GM21529 (cell line): Measurements from ENCODE around the gene SMYD3.
"Not testable (repeated sequence)": the region's sequence is repeated elsewhere in the genome, so short reads cannot be mapped to it uniquely, and the experiment has no call there.

Source experiments
- ATAC-seq: cut with Tn5 transposase; IDR thresholded peaks from one replicate; pipeline ENCODE4 v1.9.1; 2021; ENCODE audit not compliant: unreplicated experiment

SMYD3 gene

GRCh38 chr1:245827301-245827700, 679.8 kb downstream of the SMYD3 start:
- no peak for ATAC-seq

GRCh38 chr1:245825128-245825901, 681.8 kb downstream of the SMYD3 start:
- ATAC-seq, result no peak

GRCh38 chr1:245823408-245824147, 683.5 kb downstream of the SMYD3 start:
- ATAC-seq, result no peak

GRCh38 chr1:245822996-245823395, 684.1 kb downstream of the SMYD3 start:
- ATAC-seq, result no peak

- ATAC-seq, result not testable (repeated sequence)
These were observed 688.7 kb downstream of the SMYD3 start for GRCh38 chr1:245818363-245818762.

- not testable (repeated sequence) for ATAC-seq
These were observed 690.6 kb downstream of the SMYD3 start for GRCh38 chr1:245816496-245816895.

GRCh38 chr1:245814651-245815050, 692.4 kb downstream of the SMYD3 start:
- no peak for ATAC-seq

- ATAC-seq, result no peak
These were observed 694.8 kb downstream of the SMYD3 start for GRCh38 chr1:245812278-245812677.

GRCh38 chr1:245810789-245811337, 696.2 kb downstream of the SMYD3 start:
- ATAC-seq, result no peak

- no peak for ATAC-seq
These were observed 696.8 kb downstream of the SMYD3 start for GRCh38 chr1:245810181-245810769.

GRCh38 chr1:245809361-245809760, 697.7 kb downstream of the SMYD3 start:
- no peak for ATAC-seq

- peak; percentile 29 for ATAC-seq
These were observed 698.9 kb downstream of the SMYD3 start for GRCh38 chr1:245807954-245808719.

- ATAC-seq, result peak; percentile 80
These were observed 699.8 kb downstream of the SMYD3 start for GRCh38 chr1:245807306-245807705.

GRCh38 chr1:245805532-245805931, 701.5 kb downstream of the SMYD3 start:
- no peak for ATAC-seq

- no peak for ATAC-seq
These were observed 702.4 kb downstream of the SMYD3 start for GRCh38 chr1:245804696-245805095.

- no peak for ATAC-seq
These were observed 703.4 kb downstream of the SMYD3 start for GRCh38 chr1:245803666-245804037.

GRCh38 chr1:245802941-245803665, 704.0 kb downstream of the SMYD3 start:
- ATAC-seq, result no peak

GRCh38 chr1:245800901-245801605, 706.0 kb downstream of the SMYD3 start:
- no peak for ATAC-seq

- ATAC-seq, result no peak
These were observed 708.7 kb downstream of the SMYD3 start for GRCh38 chr1:245798349-245798711.
